Astrocyte (in vitro differentiated cells and primary cell): ENCODE results near the gene FCER2. TPM values are rescaled to one million over a fixed set of nuclear protein-coding genes. Genes with fewer than 3 reads are reported as not detected.

Experiments
- DNase-seq: peaks from one replicate; pipeline ENCODE4 v3.0.0-alpha.2; 2010; ENCODE audit warnings: low read depth
- FAIRE-seq: peaks from 2 replicates; lab custom pipeline; 2011; peaks lifted over from hg19 to GRCh38; lab: Jason Lieb, UNC
- H2AFZ ChIP-seq: 2 replicates; pipeline ENCODE4 v1.6.0; 2012; ENCODE audit warnings: low read depth, low read length, inconsistent platforms
- H3K27ac ChIP-seq: 2 replicates; pipeline ENCODE4 v1.5.1; 2011; ENCODE audit warnings: low read depth, low read length, inconsistent platforms
- H3K27me3 ChIP-seq: 2 replicates; pipeline ENCODE4 v1.6.0; 2011; ENCODE audit warnings: low read length, inconsistent platforms; ENCODE audit not compliant: insufficient read depth
- H3K36me3 ChIP-seq: 2 replicates; pipeline ENCODE4 v1.5.1; 2011; ENCODE audit warnings: low read length, inconsistent platforms; ENCODE audit not compliant: insufficient read depth
- H3K4me1 ChIP-seq: 2 replicates; pipeline ENCODE4 v1.5.1; 2011; ENCODE audit warnings: low read length, inconsistent platforms; ENCODE audit not compliant: insufficient read depth
- H3K4me2 ChIP-seq: 2 replicates; pipeline ENCODE4 v1.6.0; 2012; ENCODE audit warnings: low read length, inconsistent platforms
- H3K4me3 ChIP-seq: 2 replicates; pipeline ENCODE4 v1.5.1; 2011; ENCODE audit warnings: low read depth, mild to moderate bottlenecking, low read length, inconsistent platforms; ENCODE audit not compliant: insufficient read depth
- H3K79me2 ChIP-seq: 2 replicates; pipeline ENCODE4 v1.6.0; 2012; ENCODE audit warnings: mild to moderate bottlenecking, low read length, inconsistent platforms; ENCODE audit not compliant: insufficient read depth
- H3K9ac ChIP-seq: 2 replicates; pipeline ENCODE4 v1.6.0; 2012; ENCODE audit warnings: mild to moderate bottlenecking, low read length, inconsistent platforms
- H3K9me3 ChIP-seq: 2 replicates; pipeline ENCODE4 v1.5.1; 2012; ENCODE audit warnings: low read depth, mild to moderate bottlenecking, low read length, inconsistent platforms; ENCODE audit not compliant: insufficient read depth
- H4K20me1 ChIP-seq: 2 replicates; pipeline ENCODE4 v1.6.0; 2012; ENCODE audit warnings: low read length, inconsistent platforms; ENCODE audit not compliant: insufficient read depth
- H3K27ac Mint-ChIP-seq: one replicate; pipeline ENCODE4 v1.8.0; 2021; ENCODE audit warnings: mild to moderate bottlenecking, mixed read lengths; ENCODE audit not compliant: unreplicated experiment
- H3K27me3 Mint-ChIP-seq: one replicate; pipeline ENCODE4 v1.8.0; 2021; ENCODE audit warnings: low read depth, mixed read lengths; ENCODE audit not compliant: unreplicated experiment
- H3K36me3 Mint-ChIP-seq: one replicate; pipeline ENCODE4 v1.8.0; 2021; ENCODE audit warnings: low read depth, mixed read lengths; ENCODE audit not compliant: unreplicated experiment
- H3K4me1 Mint-ChIP-seq: one replicate; pipeline ENCODE4 v1.8.0; 2021; ENCODE audit warnings: low read depth, mixed read lengths; ENCODE audit not compliant: unreplicated experiment
- H3K4me3 Mint-ChIP-seq: one replicate; pipeline ENCODE4 v1.8.0; 2021; ENCODE audit warnings: mild to moderate bottlenecking, moderate library complexity, mixed read lengths; ENCODE audit not compliant: unreplicated experiment
- H3K9me3 Mint-ChIP-seq: one replicate; pipeline ENCODE4 v1.8.0; 2021; ENCODE audit warnings: mild to moderate bottlenecking, mixed read lengths; ENCODE audit not compliant: unreplicated experiment
- EZH2 ChIP-seq: IDR thresholded peaks from 2 replicates; pipeline ENCODE4 v1.6.1; 2012; ENCODE audit warnings: mild to moderate bottlenecking, low read length, inconsistent platforms; ENCODE audit not compliant: insufficient read depth
- total RNA-seq: library from RNA; stranded (reverse); gene quantifications from 2 replicates; pipeline ENCODE4 v1.2.1, GENCODE V29; 2021
- TF ChIP-seq, protein P1 (sequence below): IDR thresholded peaks from 2 replicates; pipeline ENCODE4 v1.5.1; 2011; ENCODE audit warnings: low read depth, mild to moderate bottlenecking, inconsistent platforms, low read length, moderate library complexity; ENCODE audit not compliant: insufficient read depth

Gene FCER2
- total RNA-seq, 1 donor from 2014 or later: not detected

- no peak overlapping the region for H3K4me2 ChIP-seq
- no peaks in the 10 kb centered on the region for H3K79me2 ChIP-seq
- H3K9me3 ChIP-seq: no peaks in the 10 kb centered on the region
- no peaks in the 10 kb centered on the region for H3K4me1 ChIP-seq
- H3K9me3 Mint-ChIP-seq: no peaks in the 10 kb centered on the region
- FAIRE-seq (no peak), DNase-seq (no peak)
- no peak overlapping the region for H3K4me3 ChIP-seq
- H3K36me3 ChIP-seq: no peaks in the 10 kb centered on the region
- H3K27me3 Mint-ChIP-seq: peaks cover 26% of the 10 kb centered on the region
- TF ChIP-seq, protein P1, sequence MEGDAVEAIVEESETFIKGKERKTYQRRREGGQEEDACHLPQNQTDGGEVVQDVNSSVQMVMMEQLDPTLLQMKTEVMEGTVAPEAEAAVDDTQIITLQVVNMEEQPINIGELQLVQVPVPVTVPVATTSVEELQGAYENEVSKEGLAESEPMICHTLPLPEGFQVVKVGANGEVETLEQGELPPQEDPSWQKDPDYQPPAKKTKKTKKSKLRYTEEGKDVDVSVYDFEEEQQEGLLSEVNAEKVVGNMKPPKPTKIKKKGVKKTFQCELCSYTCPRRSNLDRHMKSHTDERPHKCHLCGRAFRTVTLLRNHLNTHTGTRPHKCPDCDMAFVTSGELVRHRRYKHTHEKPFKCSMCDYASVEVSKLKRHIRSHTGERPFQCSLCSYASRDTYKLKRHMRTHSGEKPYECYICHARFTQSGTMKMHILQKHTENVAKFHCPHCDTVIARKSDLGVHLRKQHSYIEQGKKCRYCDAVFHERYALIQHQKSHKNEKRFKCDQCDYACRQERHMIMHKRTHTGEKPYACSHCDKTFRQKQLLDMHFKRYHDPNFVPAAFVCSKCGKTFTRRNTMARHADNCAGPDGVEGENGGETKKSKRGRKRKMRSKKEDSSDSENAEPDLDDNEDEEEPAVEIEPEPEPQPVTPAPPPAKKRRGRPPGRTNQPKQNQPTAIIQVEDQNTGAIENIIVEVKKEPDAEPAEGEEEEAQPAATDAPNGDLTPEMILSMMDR: no peak
- no peak for TF ChIP-seq EZH2
- no peaks in the 10 kb centered on the region for H3K4me1 Mint-ChIP-seq
- H4K20me1 ChIP-seq: no peaks in the 10 kb centered on the region
- no peak overlapping the region for H2AFZ ChIP-seq
- H3K36me3 Mint-ChIP-seq: no peaks in the 10 kb centered on the region
- H3K9ac ChIP-seq: no peak overlapping the region
- H3K27ac Mint-ChIP-seq: no peak overlapping the region
- no peak overlapping the region for H3K4me3 Mint-ChIP-seq
- no peaks in the 10 kb centered on the region for H3K27me3 ChIP-seq
- H3K27ac ChIP-seq: no peak overlapping the region
These were observed 8.7 kb upstream of the FCER2 start for GRCh38 chr19:7710616-7711015.

- H3K4me1 Mint-ChIP-seq: no peaks in the 10 kb centered on the region
- no peaks in the 10 kb centered on the region for H3K9me3 Mint-ChIP-seq
- no peak overlapping the region for H2AFZ ChIP-seq
These were observed 8.1 kb upstream of the FCER2 start for GRCh38 chr19:7709932-7710460.

DNA sequence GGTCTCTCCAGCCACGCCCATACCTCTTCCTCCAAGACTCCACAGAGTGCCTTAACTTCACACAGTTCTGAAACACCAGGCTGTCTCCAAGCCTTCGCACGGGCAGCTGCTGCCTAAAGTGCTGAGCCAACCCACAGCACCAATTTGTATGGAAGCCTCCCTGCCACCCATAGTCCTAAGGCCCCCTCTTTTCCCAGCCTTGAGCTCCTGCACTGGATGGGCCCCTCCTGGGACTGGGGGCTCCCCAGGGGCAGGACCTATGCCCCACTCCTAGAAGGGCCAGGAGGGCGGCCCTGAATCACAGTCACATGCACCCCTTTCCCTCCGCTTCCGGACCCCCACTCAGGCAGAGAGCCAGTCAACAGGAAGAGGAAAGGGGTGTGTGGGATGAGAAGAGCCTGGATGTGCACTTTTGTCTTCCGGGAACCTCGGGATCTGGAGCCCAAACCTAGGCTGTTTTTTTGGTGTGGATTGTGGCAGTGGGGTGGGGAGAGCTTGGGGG, 5.1 kb upstream of the FCER2 start:
- no peaks in the 10 kb centered on the region for H4K20me1 ChIP-seq
- no peak for DNase-seq
- no peak overlapping the region for H3K4me3 ChIP-seq
- H3K4me1 ChIP-seq: no peaks in the 10 kb centered on the region
- no peak overlapping the region for H2AFZ ChIP-seq
- Mint-ChIP-seq H3K9me3 (no peaks in the 10 kb centered on the region), H3K4me3 (no peak overlapping the region), H3K36me3 (no peaks in the 10 kb centered on the region), H3K27ac (no peak overlapping the region), H3K4me1 (no peaks in the 10 kb centered on the region), H3K27me3 (peaks cover 45% of the 10 kb centered on the region)
- no peaks in the 10 kb centered on the region for H3K27me3 ChIP-seq
- no peak for FAIRE-seq
- H3K4me2 ChIP-seq: no peak overlapping the region
- H3K9me3 ChIP-seq: no peaks in the 10 kb centered on the region
- H3K27ac ChIP-seq: no peak overlapping the region
- no peak overlapping the region for H3K9ac ChIP-seq
- no peaks in the 10 kb centered on the region for H3K79me2 ChIP-seq
- TF ChIP-seq EZH2: no peak
- TF ChIP-seq, protein P1: no peak
- no peaks in the 10 kb centered on the region for H3K36me3 ChIP-seq

More at GRCh38 chr19:7709932-7710460, 8.1 kb upstream of the FCER2 start:
- no peaks in the 10 kb centered on the region for H3K36me3 ChIP-seq
- no peak overlapping the region for H3K4me2 ChIP-seq
- no peaks in the 10 kb centered on the region for H3K9me3 ChIP-seq
- H3K27me3 ChIP-seq: no peaks in the 10 kb centered on the region
- Mint-ChIP-seq H3K27me3 (peaks cover 29% of the 10 kb centered on the region), H3K36me3 (no peaks in the 10 kb centered on the region), H3K4me3 (no peak overlapping the region), H3K27ac (no peak overlapping the region)
- no peaks in the 10 kb centered on the region for H3K4me1 ChIP-seq
- no peak for TF ChIP-seq EZH2
- TF ChIP-seq, protein P1: no peak
- no peak overlapping the region for H3K9ac ChIP-seq
- no peak overlapping the region for H3K4me3 ChIP-seq
- no peaks in the 10 kb centered on the region for H3K79me2 ChIP-seq
- no peak overlapping the region for H3K27ac ChIP-seq
- H4K20me1 ChIP-seq: no peaks in the 10 kb centered on the region
- DNase-seq (no peak), FAIRE-seq (no peak)
